Stimulated activated CD8-positive, alpha-beta memory T cell treated with anti-CD3 and anti-CD28 coated beads, Interleukin-7, amount 100 ng/mL, for 48 hours (primary cell): ENCODE data around the gene LRRC46.

Experiments used
- DNase-seq, 2 donors: peaks; one replicate each; pipeline ENCODE4 v3.0.0-alpha.2; 2020; ENCODE audit warnings: low read depth in 1 of 2; ENCODE audit errors: extremely low read depth in 1 of 2

Gene LRRC46

GRCh38 chr17:47875011-47875985 is 43.8 kb downstream of the LRRC46 start:
- no peak for DNase-seq

GRCh38 chr17:47877368-47878034 is 46.0 kb downstream of the LRRC46 start:
- DNase-seq, result no peak

- no peak for DNase-seq
Observed at GRCh38 chr17:47878203-47879027, 46.9 kb downstream of the LRRC46 start.

GRCh38 chr17:47879028-47879585 is 47.6 kb downstream of the LRRC46 start:
- DNase-seq, result no peak

GRCh38 chr17:47879776-47880454 is 48.4 kb downstream of the LRRC46 start:
- DNase-seq, result no peak

- DNase-seq, result no peak
Observed at GRCh38 chr17:47882247-47882646, 50.8 kb downstream of the LRRC46 start.

- no peak for DNase-seq
Observed at GRCh38 chr17:47882695-47883588, 51.5 kb downstream of the LRRC46 start.

- DNase-seq, result no peak
Observed at GRCh38 chr17:47883589-47884426, 52.3 kb downstream of the LRRC46 start.

- DNase-seq, result no peak
Observed at GRCh38 chr17:47884427-47884740, 52.9 kb downstream of the LRRC46 start.

GRCh38 chr17:47884905-47885730 is 53.6 kb downstream of the LRRC46 start:
- no peak for DNase-seq
